ENCODE results near the gene ADGRG6.
"Not testable (repeated sequence)": the region's sequence is repeated elsewhere in the genome, so short reads cannot be mapped to it uniquely, and the experiment has no call there.

ADGRG6 gene

GRCh38 chr6:142416179-142416578 lies 114.4 kb downstream of the ADGRG6 start:
- no peak for TF ChIP-seq ZNF274 (IDR thresholded peaks at IDR 0.05; ENCODE audit: low read depth, low read length)
- no peak overlapping the region for H3K4me3 ChIP-seq (ENCODE audit: low read length)

- TF ChIP-seq ZNF274 (IDR thresholded peaks at IDR 0.05; ENCODE audit: low read depth, low read length): no peak
- no peak overlapping the region for H3K4me3 ChIP-seq (ENCODE audit: low read length)
These were observed 114.9 kb downstream of the ADGRG6 start for GRCh38 chr6:142416686-142417085.

- H3K4me3 ChIP-seq (ENCODE audit: low read length): no peak overlapping the region
These were observed 115.5 kb downstream of the ADGRG6 start for GRCh38 chr6:142417331-142417750.

GRCh38 chr6:142419071-142419470 lies 117.3 kb downstream of the ADGRG6 start:
- H3K4me3 ChIP-seq (ENCODE audit: low read length): no peak overlapping the region
- TF ChIP-seq ZNF274 (IDR thresholded peaks at IDR 0.05; ENCODE audit: low read depth, low read length): no peak

More at GRCh38 chr6:142417331-142417750, 115.5 kb downstream of the ADGRG6 start:
- no peak for TF ChIP-seq ZNF274 (IDR thresholded peaks at IDR 0.05; ENCODE audit: low read depth, low read length)

GRCh38 chr6:142420802-142421201 lies 119.0 kb downstream of the ADGRG6 start:
- no peak for TF ChIP-seq ZNF274 (IDR thresholded peaks at IDR 0.05; ENCODE audit: low read depth, low read length)
- no peak overlapping the region for H3K4me3 ChIP-seq (ENCODE audit: low read length)

GRCh38 chr6:142421285-142422117 lies 119.7 kb downstream of the ADGRG6 start:
- no peak overlapping the region for H3K4me3 ChIP-seq (ENCODE audit: low read length)
- TF ChIP-seq ZNF274 (IDR thresholded peaks at IDR 0.05; ENCODE audit: low read depth, low read length): no peak

GRCh38 chr6:142426444-142427132 lies 124.8 kb downstream of the ADGRG6 start:
- not testable (repeated sequence) for H3K4me3 ChIP-seq (ENCODE audit: low read length)

- H3K4me3 ChIP-seq (ENCODE audit: low read length): not testable (repeated sequence)
These were observed 126.7 kb downstream of the ADGRG6 start for GRCh38 chr6:142428468-142428867.

- no peak for TF ChIP-seq ZNF274 (IDR thresholded peaks at IDR 0.05; ENCODE audit: low read depth, low read length)
These were observed 127.4 kb downstream of the ADGRG6 start for GRCh38 chr6:142429195-142429594.

GRCh38 chr6:142433419-142433818 lies 131.6 kb downstream of the ADGRG6 start:
- no peak for TF ChIP-seq ZNF274 (IDR thresholded peaks at IDR 0.05; ENCODE audit: low read depth, low read length)
- no peak overlapping the region for H3K4me3 ChIP-seq (ENCODE audit: low read length)

More at GRCh38 chr6:142429195-142429594, 127.4 kb downstream of the ADGRG6 start:
- H3K4me3 ChIP-seq (ENCODE audit: low read length): no peak overlapping the region

GRCh38 chr6:142438898-142439297 lies 137.1 kb downstream of the ADGRG6 start:
- no peak overlapping the region for H3K4me3 ChIP-seq (ENCODE audit: low read length)
- no peak for TF ChIP-seq ZNF274 (IDR thresholded peaks at IDR 0.05; ENCODE audit: low read depth, low read length)

GRCh38 chr6:142440600-142441293 lies 138.9 kb downstream of the ADGRG6 start:
- TF ChIP-seq ZNF274 (IDR thresholded peaks at IDR 0.05; ENCODE audit: low read depth, low read length): no peak
- no peak overlapping the region for H3K4me3 ChIP-seq (ENCODE audit: low read length)

- TF ChIP-seq ZNF274 (IDR thresholded peaks at IDR 0.05; ENCODE audit: low read depth, low read length): no peak
- no peak overlapping the region for H3K4me3 ChIP-seq (ENCODE audit: low read length)
These were observed 139.9 kb downstream of the ADGRG6 start for GRCh38 chr6:142441716-142442115.

GRCh38 chr6:142443102-142443501 lies 141.3 kb downstream of the ADGRG6 start:
- no peak for TF ChIP-seq ZNF274 (IDR thresholded peaks at IDR 0.05; ENCODE audit: low read depth, low read length)
- no peak overlapping the region for H3K4me3 ChIP-seq (ENCODE audit: low read length)

- no peak for TF ChIP-seq ZNF274 (IDR thresholded peaks at IDR 0.05; ENCODE audit: low read depth, low read length)
- no peak overlapping the region for H3K4me3 ChIP-seq (ENCODE audit: low read length)
These were observed 141.7 kb downstream of the ADGRG6 start for GRCh38 chr6:142443532-142443931.

Data from GM08714 (cell line).